Breast epithelium (tissue), 4 donors: Measurements from ENCODE around the gene ROR1. TPM values are rescaled to one million over a fixed set of nuclear protein-coding genes. Genes with fewer than 3 reads are reported as not detected.

ENCODE experiments used
- DNase-seq, 2 donors: peaks; one replicate each; pipeline ENCODE4 v3.0.0-alpha.2; 2019; ENCODE audit warnings: low spot score in 2 of 2
- H3K27ac ChIP-seq, 2 donors: fragments of 200-600 bp; sonication (generic) in 1 of 2; one replicate each; pipeline ENCODE4 v1.5.1; 2016 to 2019; ENCODE audit warnings: mild to moderate bottlenecking in 1 of 2
- H3K27me3 ChIP-seq, 2 donors: fragments of 200-600 bp; sonication (generic) in 1 of 2; one replicate each; pipeline versions ENCODE4 v1.5.1 to v1.6.0; 2017 to 2019; ENCODE audit warnings: control low read depth in 1 of 2, mild to moderate bottlenecking in 1 of 2
- H3K36me3 ChIP-seq: fragments of 200-600 bp; one replicate; pipeline ENCODE4 v1.5.1; 2019
- H3K4me1 ChIP-seq, 2 donors: fragments of 200-600 bp; sonication (generic); one replicate each; pipeline ENCODE4 v1.5.1; 2016 to 2019; ENCODE audit warnings: control low read depth in 1 of 2
- H3K4me3 ChIP-seq, 3 donors: fragments of 200-600 bp; sonication (generic); 1 replicate in 2 of 3; 2 replicates in 1 of 3; pipeline ENCODE4 v1.5.1; 2016 to 2019; ENCODE audit warnings: mild to moderate bottlenecking in 3 of 3, moderate library complexity in 2 of 3
- H3K9me3 ChIP-seq, 2 donors: fragments of 200-600 bp; sonication (generic) in 1 of 2; one replicate each; pipeline ENCODE4 v1.5.1; 2016 to 2019; ENCODE audit warnings: control low read depth in 1 of 2
- CTCF ChIP-seq, 3 donors: fragments of 450-650 bp; IDR thresholded peaks; one replicate each; pipeline ENCODE4 v1.5.1; 2016 to 2017; ENCODE audit warnings: antibody characterized with exemption in 3 of 3, mild to moderate bottlenecking in 3 of 3, moderate library complexity in 3 of 3
- POLR2A ChIP-seq: fragments of 450-650 bp; IDR thresholded peaks from one replicate; pipeline ENCODE4 v1.6.1; 2016; ENCODE audit warnings: antibody characterized with exemption, mild to moderate bottlenecking, moderate library complexity
- POLR2AphosphoS5 ChIP-seq, 3 donors: sonication (generic); formaldehyde crosslinking; IDR thresholded peaks; one replicate each; pipeline ENCODE4 v1.6.1; 2017; ENCODE audit warnings: antibody characterized with exemption in 3 of 3
- intact Hi-C: fragments of 100-400 bp; cut with DNase I; formaldehyde crosslinking; loops from one replicate; pipeline ENCODE4 v1.15.1; 2023; ENCODE audit warnings: low total_unique reads
- total RNA-seq, 3 donors: library from RNA; depleted of rRNA; stranded (reverse); fragments of >200 nt; gene quantifications; one replicate each; pipeline ENCODE4 v1.1.0, GENCODE V29; 2016

The ROR1 gene
- total RNA-seq, 3 donors from 2014 or later: 5.9 to 11.6 (median 7.7) TPM

- intact Hi-C loops: no loop called here
- Histone ChIP-seq H3K4me1 (no peaks in the 10 kb centered on the region), H3K36me3 (no peaks in the 10 kb centered on the region), H3K9me3 (no peaks in the 10 kb centered on the region), H3K27me3 (no peaks in the 10 kb centered on the region), H3K4me3 (no peak overlapping the region), H3K27ac (no peak overlapping the region)
- TF ChIP-seq CTCF (IDR thresholded peaks at IDR 0.05): no peak
- TF ChIP-seq POLR2AphosphoS5 (IDR thresholded peaks at IDR 0.05): no peak
- TF ChIP-seq POLR2A: no peak
- no peak for DNase-seq
Observed at GRCh38 chr1:63921802-63922201, 148.0 kb downstream of the ROR1 start.

- intact Hi-C loops: no loop called here
- H3K4me1 ChIP-seq: no peaks in the 10 kb centered on the region
- H3K4me3 ChIP-seq: no peak overlapping the region
- TF ChIP-seq POLR2AphosphoS5 (IDR thresholded peaks at IDR 0.05) (no peak), CTCF (IDR thresholded peaks at IDR 0.05) (no peak), POLR2A (no peak)
- no peaks in the 10 kb centered on the region for H3K9me3 ChIP-seq
- no peak overlapping the region for H3K27ac ChIP-seq
- no peaks in the 10 kb centered on the region for H3K27me3 ChIP-seq
- H3K36me3 ChIP-seq: no peaks in the 10 kb centered on the region
- DNase-seq: no peak
Observed at GRCh38 chr1:63922848-63923247, 149.0 kb downstream of the ROR1 start.

- no peak overlapping the region for H3K27ac ChIP-seq
- no peak for DNase-seq
Observed at GRCh38 chr1:63923302-63923701, 149.5 kb downstream of the ROR1 start.

GRCh38 chr1:63924600-63924999 lies 150.8 kb downstream of the ROR1 start:
- no peaks in the 10 kb centered on the region for H3K9me3 ChIP-seq
- no peak overlapping the region for H3K4me3 ChIP-seq
- intact Hi-C loops: no loop called here
- no peaks in the 10 kb centered on the region for H3K27me3 ChIP-seq
- no peak overlapping the region for H3K27ac ChIP-seq
- DNase-seq: no peak
- H3K4me1 ChIP-seq: no peaks in the 10 kb centered on the region
- TF ChIP-seq POLR2AphosphoS5 (IDR thresholded peaks at IDR 0.05) (no peak), POLR2A (no peak), CTCF (IDR thresholded peaks at IDR 0.05) (no peak)
- no peaks in the 10 kb centered on the region for H3K36me3 ChIP-seq

More at GRCh38 chr1:63923302-63923701, 149.5 kb downstream of the ROR1 start:
- H3K36me3 ChIP-seq: no peaks in the 10 kb centered on the region
- no peaks in the 10 kb centered on the region for H3K27me3 ChIP-seq
- H3K4me3 ChIP-seq: no peak overlapping the region
- TF ChIP-seq POLR2A (no peak), CTCF (IDR thresholded peaks at IDR 0.05) (no peak), POLR2AphosphoS5 (IDR thresholded peaks at IDR 0.05) (no peak)
- intact Hi-C loops: no loop called here
- H3K4me1 ChIP-seq: no peaks in the 10 kb centered on the region
- H3K9me3 ChIP-seq: no peaks in the 10 kb centered on the region

GRCh38 chr1:63928186-63929105 lies 154.6 kb downstream of the ROR1 start:
- no peaks in the 10 kb centered on the region for H3K27me3 ChIP-seq
- no peak overlapping the region for H3K27ac ChIP-seq
- H3K36me3 ChIP-seq: no peaks in the 10 kb centered on the region
- no peaks in the 10 kb centered on the region for H3K4me1 ChIP-seq
- TF ChIP-seq POLR2AphosphoS5 (IDR thresholded peaks at IDR 0.05): no peak
- no peak for TF ChIP-seq CTCF (IDR thresholded peaks at IDR 0.05)
- no peak for TF ChIP-seq POLR2A
- DNase-seq: no peak
- no peak overlapping the region for H3K4me3 ChIP-seq
- intact Hi-C loops: no loop called here
- no peaks in the 10 kb centered on the region for H3K9me3 ChIP-seq
